Neural crest cell (in vitro differentiated cells): ENCODE results near the gene ROBO2. TPM values are rescaled to one million over a fixed set of nuclear protein-coding genes. Genes with fewer than 3 reads are reported as not detected.
A peak's percentile ranks its signal among the peaks of the same experiment; 100 is the strongest.

Experiments used
- DNase-seq: peaks from one replicate; pipeline ENCODE4 v3.0.0; 2021; ENCODE audit warnings: low read depth, mixed read lengths, low spot score
- H3K27ac Mint-ChIP-seq: one replicate; pipeline ENCODE4 v1.8.0; 2021; ENCODE audit warnings: mild to moderate bottlenecking, mixed read lengths; ENCODE audit not compliant: unreplicated experiment
- H3K27me3 Mint-ChIP-seq: 2 replicates; pipeline ENCODE4 v1.8.0; 2021; ENCODE audit warnings: low read depth, mild to moderate bottlenecking, mixed read lengths
- H3K36me3 Mint-ChIP-seq: 2 replicates; pipeline ENCODE4 v1.8.0; 2021; ENCODE audit warnings: low read depth, mild to moderate bottlenecking, mixed read lengths
- H3K4me1 Mint-ChIP-seq: 2 replicates; pipeline ENCODE4 v1.8.0; 2021; ENCODE audit warnings: mixed read lengths
- H3K4me3 Mint-ChIP-seq: one replicate; pipeline ENCODE4 v1.8.0; 2021; ENCODE audit warnings: mild to moderate bottlenecking, mixed read lengths
- H3K9me3 Mint-ChIP-seq: 2 replicates; pipeline ENCODE4 v1.8.0; 2021; ENCODE audit warnings: mixed read lengths
- CTCF ChIP-seq: fragments of 200-600 bp; sonication (generic); conservative IDR thresholded peaks from 2 replicates; pipeline ENCODE4 v1.5.0; 2021; ENCODE audit warnings: antibody characterized with exemption, mild to moderate bottlenecking
- total RNA-seq: library from RNA; stranded (reverse); gene quantifications from 2 replicates; pipeline ENCODE4 v1.2.1, GENCODE V29; 2021

The ROBO2 gene
- total RNA-seq, 1 donor from 2014 or later: 27.9 TPM

GRCh38 chr3:77426531-77426930 lies 386.6 kb downstream of the ROBO2 start:
- peaks cover 3% of the 10 kb centered on the region for H3K9me3 Mint-ChIP-seq
- H3K27me3 Mint-ChIP-seq: no peaks in the 10 kb centered on the region
- H3K4me1 Mint-ChIP-seq: no peaks in the 10 kb centered on the region
- no peaks in the 10 kb centered on the region for H3K36me3 Mint-ChIP-seq
- no peak overlapping the region for H3K27ac Mint-ChIP-seq
- no peak overlapping the region for H3K4me3 Mint-ChIP-seq
- no peak for TF ChIP-seq CTCF
- no peak for DNase-seq

GRCh38 chr3:77427528-77427927 lies 387.6 kb downstream of the ROBO2 start:
- Mint-ChIP-seq H3K4me3 (no peak overlapping the region), H3K9me3 (peaks cover 3% of the 10 kb centered on the region), H3K27me3 (no peaks in the 10 kb centered on the region), H3K36me3 (no peaks in the 10 kb centered on the region), H3K27ac (no peak overlapping the region), H3K4me1 (no peaks in the 10 kb centered on the region)
- no peak for TF ChIP-seq CTCF
- no peak for DNase-seq

GRCh38 chr3:77436908-77437307 lies 397.0 kb downstream of the ROBO2 start:
- Mint-ChIP-seq H3K27me3 (no peaks in the 10 kb centered on the region), H3K4me1 (no peaks in the 10 kb centered on the region), H3K9me3 (no peaks in the 10 kb centered on the region), H3K36me3 (no peaks in the 10 kb centered on the region), H3K4me3 (no peak overlapping the region), H3K27ac (no peak overlapping the region)
- no peak for TF ChIP-seq CTCF
- DNase-seq: no peak

- H3K36me3 Mint-ChIP-seq: no peaks in the 10 kb centered on the region
- no peaks in the 10 kb centered on the region for H3K4me1 Mint-ChIP-seq
- no peak overlapping the region for H3K4me3 Mint-ChIP-seq
- H3K27ac Mint-ChIP-seq: peak overlapping the region; percentile 68
- H3K9me3 Mint-ChIP-seq: no peaks in the 10 kb centered on the region
- no peak for DNase-seq
- H3K27me3 Mint-ChIP-seq: no peaks in the 10 kb centered on the region
- TF ChIP-seq CTCF: no peak
These were observed 406.2 kb downstream of the ROBO2 start for GRCh38 chr3:77446084-77446483.

GRCh38 chr3:77446761-77447160 lies 406.9 kb downstream of the ROBO2 start:
- Mint-ChIP-seq H3K27ac (no peak overlapping the region), H3K27me3 (no peaks in the 10 kb centered on the region), H3K4me3 (no peak overlapping the region), H3K36me3 (no peaks in the 10 kb centered on the region), H3K9me3 (no peaks in the 10 kb centered on the region), H3K4me1 (no peaks in the 10 kb centered on the region)
- no peak for DNase-seq
- TF ChIP-seq CTCF: no peak
